GM12878 (cell line): ENCODE measurements around the gene ASRGL1.

Experiments used
- ATF2 ChIP-seq: IDR thresholded peaks from 2 replicates; pipeline ENCODE4 v1.6.1; 2012; ENCODE audit warnings: low read length, inconsistent platforms
- EP300 ChIP-seq, 2 experiments: fragments of 150-350 bp in 1 of 2; IDR thresholded peaks; 2 replicates each; pipeline ENCODE4 v1.6.1; 2011 to 2012; ENCODE audit warnings: low read depth in 2 of 2, low read length in 2 of 2, borderline replicate concordance in 1 of 2, improper control_type of control experiment in 1 of 2, inconsistent platforms in 1 of 2; ENCODE audit not compliant: control insufficient read depth in 1 of 2
- POLR2AphosphoS2 ChIP-seq: IDR thresholded peaks from 2 replicates; pipeline ENCODE4 v1.6.1; 2011; ENCODE audit warnings: low read depth, mild to moderate bottlenecking, low read length, improper control_type of control experiment, moderate library complexity
- RAD21 ChIP-seq: IDR thresholded peaks from 2 replicates; pipeline ENCODE4 v1.6.1; 2011; ENCODE audit warnings: mild to moderate bottlenecking, low read depth, low read length, moderate library complexity; ENCODE audit not compliant: insufficient read depth
- SUZ12 ChIP-seq: fragments of 200-600 bp; sonication (generic); IDR thresholded peaks from one replicate; pipeline ENCODE4 v1.6.1; 2018; ENCODE audit warnings: antibody characterized with exemption, mild to moderate bottlenecking; ENCODE audit not compliant: unreplicated experiment
- TARDBP ChIP-seq: IDR thresholded peaks from 2 replicates; pipeline ENCODE4 v1.6.1; 2016; ENCODE audit warnings: borderline replicate concordance
- TCF12 ChIP-seq: IDR thresholded peaks from 2 replicates; pipeline ENCODE4 v1.6.1; 2011; ENCODE audit warnings: low read depth, mild to moderate bottlenecking, low read length
- TCF7 ChIP-seq: IDR thresholded peaks from 2 replicates; pipeline ENCODE4 v1.6.1; 2014; ENCODE audit warnings: antibody characterized with exemption, borderline replicate concordance
- TF ChIP-seq, protein P1 (sequence below): IDR thresholded peaks from 2 replicates; pipeline ENCODE4 v1.6.1; 2011; ENCODE audit warnings: borderline replicate concordance, low read depth, mild to moderate bottlenecking, moderate library complexity, low read length; ENCODE audit not compliant: insufficient read depth, poor library complexity, severe bottlenecking
- TF ChIP-seq, protein P2 (sequence below): fragments of 450-650 bp; IDR thresholded peaks from 2 replicates; pipeline ENCODE4 v1.6.1; 2017; ENCODE audit warnings: mild to moderate bottlenecking, low read depth, inconsistent platforms; ENCODE audit not compliant: poor library complexity, severe bottlenecking

DNA sequence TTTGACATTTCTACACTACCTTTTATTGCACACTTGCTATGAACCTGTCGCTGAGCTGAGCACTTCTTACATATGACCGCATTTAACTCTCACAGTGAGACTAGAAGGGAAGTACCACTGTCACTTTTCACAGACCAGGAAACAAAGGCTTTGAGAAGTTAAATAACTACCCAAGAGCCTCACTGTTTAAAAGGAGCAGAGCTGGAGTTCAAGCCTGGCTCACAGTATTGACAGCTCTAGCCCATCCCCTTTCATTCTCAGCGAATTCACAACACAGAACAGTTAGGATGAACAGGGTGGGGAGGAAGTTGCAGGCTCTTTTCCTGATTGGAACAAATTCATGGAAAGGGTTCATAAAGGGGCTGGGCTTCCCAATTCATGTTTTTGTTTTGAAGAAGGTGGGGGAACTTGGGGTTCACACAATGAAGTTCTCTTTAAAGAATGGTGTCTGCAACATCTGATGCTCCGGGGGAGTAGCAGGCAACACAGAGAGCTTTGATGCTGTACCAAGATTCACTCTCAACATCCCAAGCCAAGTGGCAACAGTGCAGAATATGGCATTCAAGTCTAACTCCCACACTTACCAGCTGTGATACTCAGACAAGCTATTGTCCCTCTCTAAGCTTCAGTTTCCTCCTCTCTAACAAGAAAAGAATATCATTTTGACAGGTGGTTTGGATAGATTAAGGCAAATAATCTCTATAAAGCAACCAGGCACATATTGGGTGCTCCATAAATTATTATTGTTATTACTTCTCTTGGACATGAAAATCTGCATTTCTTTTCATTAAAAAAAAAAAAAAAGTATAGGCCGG is 98.8 kb downstream of the ASRGL1 start:
- TF ChIP-seq TCF12 (no peak), TCF7 (no peak), RAD21 (no peak), SUZ12 (no peak), ATF2 (no peak), EP300 (IDR thresholded peaks at IDR 0.05; ENCODE audit: borderline replicate concordance in 1 of 2, control insufficient read depth in 1 of 2, low read depth in 2 of 2, low read length in 2 of 2) (no peak), POLR2AphosphoS2 (no peak), TARDBP (no peak)
- TF ChIP-seq, protein P1, sequence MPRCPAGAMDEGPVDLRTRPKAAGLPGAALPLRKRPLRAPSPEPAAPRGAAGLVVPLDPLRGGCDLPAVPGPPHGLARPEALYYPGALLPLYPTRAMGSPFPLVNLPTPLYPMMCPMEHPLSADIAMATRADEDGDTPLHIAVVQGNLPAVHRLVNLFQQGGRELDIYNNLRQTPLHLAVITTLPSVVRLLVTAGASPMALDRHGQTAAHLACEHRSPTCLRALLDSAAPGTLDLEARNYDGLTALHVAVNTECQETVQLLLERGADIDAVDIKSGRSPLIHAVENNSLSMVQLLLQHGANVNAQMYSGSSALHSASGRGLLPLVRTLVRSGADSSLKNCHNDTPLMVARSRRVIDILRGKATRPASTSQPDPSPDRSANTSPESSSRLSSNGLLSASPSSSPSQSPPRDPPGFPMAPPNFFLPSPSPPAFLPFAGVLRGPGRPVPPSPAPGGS, result no peak
- TF ChIP-seq, protein P2, sequence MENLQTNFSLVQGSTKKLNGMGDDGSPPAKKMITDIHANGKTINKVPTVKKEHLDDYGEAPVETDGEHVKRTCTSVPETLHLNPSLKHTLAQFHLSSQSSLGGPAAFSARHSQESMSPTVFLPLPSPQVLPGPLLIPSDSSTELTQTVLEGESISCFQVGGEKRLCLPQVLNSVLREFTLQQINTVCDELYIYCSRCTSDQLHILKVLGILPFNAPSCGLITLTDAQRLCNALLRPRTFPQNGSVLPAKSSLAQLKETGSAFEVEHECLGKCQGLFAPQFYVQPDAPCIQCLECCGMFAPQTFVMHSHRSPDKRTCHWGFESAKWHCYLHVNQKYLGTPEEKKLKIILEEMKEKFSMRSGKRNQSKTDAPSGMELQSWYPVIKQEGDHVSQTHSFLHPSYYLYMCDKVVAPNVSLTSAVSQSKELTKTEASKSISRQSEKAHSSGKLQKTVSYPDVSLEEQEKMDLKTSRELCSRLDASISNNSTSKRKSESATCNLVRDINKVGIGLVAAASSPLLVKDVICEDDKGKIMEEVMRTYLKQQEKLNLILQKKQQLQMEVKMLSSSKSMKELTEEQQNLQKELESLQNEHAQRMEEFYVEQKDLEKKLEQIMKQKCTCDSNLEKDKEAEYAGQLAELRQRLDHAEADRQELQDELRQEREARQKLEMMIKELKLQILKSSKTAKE, result no peak
